GM12864 (cell line): ENCODE data around the gene LHX3.

Source experiments
- DNase-seq: peaks from one replicate; pipeline ENCODE4 v3.0.0-alpha.2; 2011; ENCODE audit warnings: low read depth
- H3K4me3 ChIP-seq: 2 replicates; pipeline ENCODE4 v1.5.1; 2011; ENCODE audit warnings: mild to moderate bottlenecking, low read depth, low read length, control low read depth
- TF ChIP-seq, protein P1 (sequence below): IDR thresholded peaks from 2 replicates; pipeline ENCODE4 v1.5.1; 2011; ENCODE audit warnings: low read depth, mild to moderate bottlenecking, moderate library complexity, low read length, control low read depth, inconsistent platforms; ENCODE audit errors: missing control alignments

The LHX3 gene

DNA sequence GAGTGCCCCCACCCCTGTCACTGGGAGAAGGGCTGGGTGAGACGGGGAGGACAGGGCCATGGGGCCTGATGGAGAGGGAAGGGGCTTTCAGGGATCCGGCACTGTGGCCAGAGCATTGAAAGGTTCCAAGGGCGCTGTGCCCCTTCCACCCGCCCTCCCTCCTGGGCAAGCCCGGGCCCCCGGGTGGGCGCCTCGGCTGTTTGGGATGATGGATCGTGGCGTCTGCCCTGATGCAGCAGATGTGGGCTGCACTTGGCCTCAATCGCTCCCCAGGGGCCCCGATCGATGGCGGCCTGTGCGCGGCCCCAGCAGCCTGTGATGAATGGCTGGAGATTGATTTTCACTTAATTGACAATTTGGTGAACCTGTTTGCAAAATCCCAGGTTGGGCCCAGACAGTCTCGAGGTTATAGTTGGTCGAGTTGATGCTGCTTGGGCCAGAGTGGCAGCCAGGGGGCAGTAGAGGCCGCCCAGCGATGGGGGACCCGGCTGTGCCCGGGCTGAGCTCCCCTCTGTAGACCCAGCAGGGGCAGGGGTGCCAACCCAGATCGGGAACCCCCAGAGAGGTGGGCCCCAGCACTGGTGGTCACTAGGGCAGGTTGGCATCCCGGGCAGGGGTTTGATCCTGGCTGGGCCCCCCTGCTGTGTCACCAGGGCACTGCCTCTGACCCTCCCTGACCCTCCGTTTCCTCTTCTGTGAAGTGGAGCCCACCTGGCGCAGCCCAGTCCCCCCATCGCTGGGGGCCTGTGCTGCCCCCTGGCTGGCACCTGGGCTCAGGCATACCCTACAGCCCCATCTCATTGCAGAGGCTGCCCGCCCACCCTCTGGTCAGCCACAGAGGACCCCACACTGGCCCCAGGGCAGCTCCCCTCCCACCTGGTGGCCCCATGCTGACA lies 34.7 kb downstream of the LHX3 start:
- H3K4me3 ChIP-seq: no peak overlapping the region
- TF ChIP-seq, protein P1, sequence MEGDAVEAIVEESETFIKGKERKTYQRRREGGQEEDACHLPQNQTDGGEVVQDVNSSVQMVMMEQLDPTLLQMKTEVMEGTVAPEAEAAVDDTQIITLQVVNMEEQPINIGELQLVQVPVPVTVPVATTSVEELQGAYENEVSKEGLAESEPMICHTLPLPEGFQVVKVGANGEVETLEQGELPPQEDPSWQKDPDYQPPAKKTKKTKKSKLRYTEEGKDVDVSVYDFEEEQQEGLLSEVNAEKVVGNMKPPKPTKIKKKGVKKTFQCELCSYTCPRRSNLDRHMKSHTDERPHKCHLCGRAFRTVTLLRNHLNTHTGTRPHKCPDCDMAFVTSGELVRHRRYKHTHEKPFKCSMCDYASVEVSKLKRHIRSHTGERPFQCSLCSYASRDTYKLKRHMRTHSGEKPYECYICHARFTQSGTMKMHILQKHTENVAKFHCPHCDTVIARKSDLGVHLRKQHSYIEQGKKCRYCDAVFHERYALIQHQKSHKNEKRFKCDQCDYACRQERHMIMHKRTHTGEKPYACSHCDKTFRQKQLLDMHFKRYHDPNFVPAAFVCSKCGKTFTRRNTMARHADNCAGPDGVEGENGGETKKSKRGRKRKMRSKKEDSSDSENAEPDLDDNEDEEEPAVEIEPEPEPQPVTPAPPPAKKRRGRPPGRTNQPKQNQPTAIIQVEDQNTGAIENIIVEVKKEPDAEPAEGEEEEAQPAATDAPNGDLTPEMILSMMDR: peak; percentile 82
- DNase-seq: no peak

DNA sequence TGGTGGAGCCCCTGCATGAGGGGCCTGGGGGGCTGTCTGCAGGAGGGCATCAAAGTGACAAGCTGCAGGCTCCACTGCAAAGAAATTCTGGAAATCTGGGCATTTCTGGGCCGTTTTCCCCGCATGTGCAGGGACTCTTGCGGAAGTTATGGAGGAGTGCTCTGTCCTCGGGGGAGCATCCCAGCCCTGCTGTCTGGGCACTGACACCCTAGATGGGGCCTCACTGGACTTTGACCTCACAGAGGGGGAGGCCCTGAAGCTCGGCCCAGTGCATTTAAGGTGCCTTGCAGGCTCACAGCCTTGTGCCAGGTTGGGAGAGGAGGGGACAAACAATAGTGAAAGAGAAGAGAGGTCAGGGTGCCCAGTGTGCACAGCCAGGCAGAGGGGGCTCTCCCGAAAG lies 35.4 kb downstream of the LHX3 start:
- no peak for DNase-seq
- no peak overlapping the region for H3K4me3 ChIP-seq
- TF ChIP-seq, protein P1: no peak

DNA sequence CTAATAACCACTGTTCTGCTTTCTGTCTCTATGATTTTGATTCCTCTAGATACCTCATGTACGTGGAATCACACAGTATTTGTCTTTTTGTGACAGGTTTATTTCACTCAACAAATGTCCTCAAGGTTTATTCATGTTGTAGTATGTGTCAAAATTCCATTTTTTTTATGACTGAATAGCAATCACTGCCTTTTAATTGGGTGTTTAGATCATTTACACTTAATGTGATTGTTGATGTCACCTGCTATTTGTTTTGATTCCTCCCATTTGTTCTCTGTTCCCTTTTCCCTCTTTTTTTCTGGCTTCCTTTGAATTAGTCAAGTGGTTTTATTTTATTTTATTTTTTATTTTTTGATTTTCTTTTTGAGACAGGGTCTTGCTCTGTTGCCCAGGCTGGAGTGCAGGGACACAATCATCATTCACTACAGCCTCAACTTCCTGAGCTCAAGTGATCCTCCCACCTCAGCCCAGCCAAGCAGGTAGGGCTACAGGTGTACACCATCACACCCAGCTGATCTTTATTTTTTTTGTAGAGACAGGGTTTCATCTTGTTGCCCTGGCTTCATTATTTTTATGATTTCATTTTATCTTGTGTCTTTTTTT lies 41.6 kb downstream of the LHX3 start:
- DNase-seq: no peak
- H3K4me3 ChIP-seq: no peak overlapping the region
- TF ChIP-seq, protein P1: no peak

DNA sequence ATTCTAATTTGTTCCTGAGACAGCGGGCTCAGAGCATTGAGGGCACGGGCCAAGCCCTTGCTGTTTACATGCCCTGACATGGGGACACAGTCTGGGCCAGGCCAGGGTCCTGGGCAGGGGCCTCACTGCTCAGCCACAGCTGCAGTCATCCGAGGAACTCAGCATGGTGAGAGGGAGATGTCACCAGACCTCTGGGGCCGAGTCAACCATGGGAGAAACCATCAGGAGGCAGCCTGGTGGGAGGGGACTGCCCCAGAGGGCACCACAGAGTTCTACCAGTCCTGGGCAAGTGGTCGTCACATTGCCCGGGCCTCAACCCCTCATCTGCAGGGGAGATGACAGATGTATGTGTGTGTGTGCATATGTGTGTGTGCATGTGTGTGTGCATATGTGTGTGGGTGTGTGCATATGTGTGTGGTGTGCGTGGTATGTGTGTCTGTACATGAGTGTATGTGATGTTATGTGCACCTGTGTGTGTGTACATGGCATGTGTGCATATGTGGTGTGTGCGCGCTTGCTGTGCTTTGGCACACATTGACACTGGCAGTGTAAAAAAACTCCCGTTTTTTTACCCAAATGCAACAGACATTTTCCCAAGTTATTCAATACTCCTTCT lies 43.8 kb downstream of the LHX3 start:
- TF ChIP-seq, protein P1: no peak

DNA sequence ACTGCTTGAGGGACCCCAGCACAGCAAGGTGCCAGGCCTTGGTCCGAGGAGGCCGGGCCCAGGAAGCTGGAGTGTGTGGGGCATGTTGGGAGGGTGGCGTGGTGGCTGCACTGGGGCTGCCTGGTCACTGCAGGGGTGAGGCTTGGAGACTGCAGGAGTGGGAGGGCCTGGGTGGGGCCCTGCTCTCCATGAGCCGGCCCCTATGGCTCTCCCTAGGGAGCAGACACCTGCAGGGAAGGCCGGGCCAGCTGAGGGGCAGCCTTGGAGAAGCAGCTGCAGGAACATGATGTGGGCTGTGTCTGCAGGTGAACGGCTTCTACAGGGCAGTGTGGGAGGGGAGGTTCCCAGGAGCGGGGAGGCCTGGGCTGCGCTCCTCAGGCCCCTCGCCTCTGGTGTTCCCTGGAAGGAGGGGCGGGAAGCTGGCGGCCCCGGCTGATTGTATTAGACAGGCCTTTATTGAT lies 44.5 kb downstream of the LHX3 start:
- DNase-seq: no peak
- TF ChIP-seq, protein P1: no peak
- H3K4me3 ChIP-seq: no peak overlapping the region

More for the DNA sequence above, 43.8 kb downstream of the LHX3 start:
- H3K4me3 ChIP-seq: no peak overlapping the region
- no peak for DNase-seq

DNA sequence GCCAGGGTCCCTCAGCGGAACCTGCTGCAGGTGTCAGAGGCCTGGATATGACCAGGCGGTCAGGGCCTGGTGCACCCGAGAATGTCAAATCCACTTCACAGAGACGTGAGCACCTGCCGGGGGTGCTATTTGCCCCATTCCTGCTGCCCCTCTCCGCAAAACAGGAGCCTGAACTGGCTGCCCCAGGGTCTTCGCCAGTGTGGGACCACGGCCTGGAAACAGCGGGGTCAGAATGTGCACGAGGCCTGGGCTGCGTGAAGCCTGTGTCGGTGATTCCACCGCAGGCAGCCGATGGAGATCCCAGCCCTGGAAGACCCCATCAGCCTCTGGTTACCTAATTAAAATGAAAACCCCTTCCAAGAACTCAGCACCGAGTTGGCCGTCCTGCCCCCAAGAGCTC lies 45.1 kb downstream of the LHX3 start:
- TF ChIP-seq, protein P1: no peak
- DNase-seq: no peak
- no peak overlapping the region for H3K4me3 ChIP-seq
